ENCODE measurements around the gene APOBEC3F.
"Not testable (repeated sequence)": the region's sequence is repeated elsewhere in the genome, so short reads cannot be mapped to it uniquely, and the experiment has no call there.

The APOBEC3F gene

GRCh38 chr22:39040538-39041296, at the start of gene APOBEC3F:
APOBEC3F (plus strand) TSS chr22:39040864; CDS start chr22:39040961, 97 bp downstream.
- not testable (repeated sequence) for H3K4me1 ChIP-seq (ENCODE audit: low read length); H3K27me3 ChIP-seq (replicated peaks; ENCODE audit: insufficient read depth, low read length); H3K9me3 ChIP-seq (replicated peaks; ENCODE audit: insufficient read depth, low read length); H3K36me3 ChIP-seq (replicated peaks; ENCODE audit: insufficient read depth, low read length); H2AFZ ChIP-seq (ENCODE audit: low read length); H3K9me2 ChIP-seq (replicated peaks; ENCODE audit: insufficient read depth, low read length); H4K20me1 ChIP-seq (ENCODE audit: insufficient read depth, low read length)
- peaks cover 14% of the 10 kb centered on the region for H3F3A ChIP-seq (ENCODE audit: insufficient read depth, low read length)
- peak within 1 kb of the TSS; percentile 73 for H3K9ac ChIP-seq (ENCODE audit: low read length)
- DNase-seq: peak; percentile 60
- peak within 1 kb of the TSS; percentile 91 for H3K4me2 ChIP-seq (ENCODE audit: low read depth, low read length)
- H3K4me3 ChIP-seq (ENCODE audit: low read length): peak within 1 kb of the TSS; percentile 90
- peaks cover 20% of the 10 kb centered on the region for H3K79me2 ChIP-seq (ENCODE audit: low read length)
- peak within 1 kb of the TSS; percentile 83; the same call in 1 of the 2 replicates for H3K27ac ChIP-seq (ENCODE audit: low read length)

GRCh38 chr22:38992871-38993371, 47.7 kb upstream of the APOBEC3F start:
- H3K36me3 ChIP-seq (replicated peaks; ENCODE audit: insufficient read depth, low read length); H3K9me3 ChIP-seq (replicated peaks; ENCODE audit: insufficient read depth, low read length); H3K9me2 ChIP-seq (replicated peaks; ENCODE audit: insufficient read depth, low read length); H3K9ac ChIP-seq (ENCODE audit: low read length); H3K79me2 ChIP-seq (ENCODE audit: low read length); H2AFZ ChIP-seq (ENCODE audit: low read length); H3K4me2 ChIP-seq (ENCODE audit: low read depth, low read length); H3K4me3 ChIP-seq (ENCODE audit: low read length); H3K4me1 ChIP-seq (ENCODE audit: low read length); H3K27me3 ChIP-seq (replicated peaks; ENCODE audit: insufficient read depth, low read length); H4K20me1 ChIP-seq (ENCODE audit: insufficient read depth, low read length); H3F3A ChIP-seq (ENCODE audit: insufficient read depth, low read length); DNase-seq; H3K27ac ChIP-seq (ENCODE audit: low read length): not testable (repeated sequence)

GRCh38 chr22:38996105-38996504, 44.6 kb upstream of the APOBEC3F start:
- Histone ChIP-seq H3K27me3 (replicated peaks; ENCODE audit: insufficient read depth, low read length) (no peaks in the 10 kb centered on the region), H3K9me3 (replicated peaks; ENCODE audit: insufficient read depth, low read length) (no peaks in the 10 kb centered on the region), H3K27ac (ENCODE audit: low read length) (no peak overlapping the region), H3K4me3 (ENCODE audit: low read length) (no peak overlapping the region), H4K20me1 (ENCODE audit: insufficient read depth, low read length) (no peaks in the 10 kb centered on the region), H2AFZ (ENCODE audit: low read length) (no peak overlapping the region), H3K9me2 (replicated peaks; ENCODE audit: insufficient read depth, low read length) (no peaks in the 10 kb centered on the region), H3K36me3 (replicated peaks; ENCODE audit: insufficient read depth, low read length) (no peaks in the 10 kb centered on the region), H3F3A (ENCODE audit: insufficient read depth, low read length) (0 out of 2 replicates have a peak, but pooled peaks cover 2% of the 10 kb centered on the region), H3K79me2 (ENCODE audit: low read length) (no peaks in the 10 kb centered on the region), H3K4me1 (ENCODE audit: low read length) (no peaks in the 10 kb centered on the region), H3K4me2 (ENCODE audit: low read depth, low read length) (no peak overlapping the region), H3K9ac (ENCODE audit: low read length) (no peak overlapping the region)
- no peak for DNase-seq
- TF ChIP-seq CTCF (IDR thresholded peaks at IDR 0.05; ENCODE audit: low read length) (no peak), EZH2 (optimal IDR thresholded peaks at IDR 0.05; ENCODE audit: low read depth, low read length) (no peak), EZH2phosphoT487 (IDR thresholded peaks at IDR 0.05; ENCODE audit: low read length) (no peak)

GRCh38 chr22:38997518-38997917, 43.1 kb upstream of the APOBEC3F start:
- H3K79me2 ChIP-seq (ENCODE audit: low read length): no peaks in the 10 kb centered on the region
- H3K4me3 ChIP-seq (ENCODE audit: low read length): no peak overlapping the region
- no peaks in the 10 kb centered on the region for H3K9me3 ChIP-seq (replicated peaks; ENCODE audit: insufficient read depth, low read length)
- H3K27ac ChIP-seq (ENCODE audit: low read length): no peak overlapping the region
- H3K9me2 ChIP-seq (replicated peaks; ENCODE audit: insufficient read depth, low read length): no peaks in the 10 kb centered on the region
- H3K27me3 ChIP-seq (replicated peaks; ENCODE audit: insufficient read depth, low read length): no peaks in the 10 kb centered on the region
- DNase-seq: no peak
- TF ChIP-seq EZH2 (optimal IDR thresholded peaks at IDR 0.05; ENCODE audit: low read depth, low read length) (no peak), CTCF (IDR thresholded peaks at IDR 0.05; ENCODE audit: low read length) (no peak), EZH2phosphoT487 (IDR thresholded peaks at IDR 0.05; ENCODE audit: low read length) (no peak)
- peaks cover under 1% of the 10 kb centered on the region; the same call in 1 of the 2 replicates for H3K4me1 ChIP-seq (ENCODE audit: low read length)
- H3F3A ChIP-seq (ENCODE audit: insufficient read depth, low read length): 0 out of 2 replicates have a peak, but pooled peaks cover 3% of the 10 kb centered on the region
- no peaks in the 10 kb centered on the region for H3K36me3 ChIP-seq (replicated peaks; ENCODE audit: insufficient read depth, low read length)
- H3K9ac ChIP-seq (ENCODE audit: low read length): no peak overlapping the region
- H4K20me1 ChIP-seq (ENCODE audit: insufficient read depth, low read length): no peaks in the 10 kb centered on the region
- H3K4me2 ChIP-seq (ENCODE audit: low read depth, low read length): no peak overlapping the region
- H2AFZ ChIP-seq (ENCODE audit: low read length): no peak overlapping the region

Measured in MM.1S (cell line).